Liver (tissue), 9 donors: ENCODE results near the gene USP30. TPM values are rescaled to one million over a fixed set of nuclear protein-coding genes. Genes with fewer than 3 reads are reported as not detected.
A peak's percentile ranks its signal among the peaks of the same experiment; 100 is the strongest.

Experiments
- DNase-seq: peaks from one replicate; pipeline ENCODE4 v3.0.0-alpha.2; 2017; ENCODE audit warnings: low spot score
- H3K27ac ChIP-seq, 2 donors: one replicate each; pipeline ENCODE4 v1.7.0; 2013; ENCODE audit warnings: inconsistent platforms in 2 of 2, low read length in 2 of 2, control low read depth in 1 of 2, low read depth in 1 of 2, mild to moderate bottlenecking in 1 of 2
- H3K27me3 ChIP-seq, 4 donors: one replicate each; pipeline versions ENCODE4 v1.6.1 to v1.7.0; 2013; ENCODE audit warnings: low read length in 3 of 4, inconsistent platforms in 1 of 4, mild to moderate bottlenecking in 1 of 4, moderate library complexity in 1 of 4; ENCODE audit not compliant: control insufficient read depth in 4 of 4, insufficient read depth in 4 of 4
- H3K36me3 ChIP-seq, 4 donors: one replicate each; pipeline versions ENCODE4 v1.6.1 to v1.7.0; 2013; ENCODE audit warnings: low read length in 3 of 4, mild to moderate bottlenecking in 3 of 4, low read depth in 1 of 4, moderate library complexity in 1 of 4; ENCODE audit not compliant: control insufficient read depth in 4 of 4, insufficient read depth in 3 of 4
- H3K4me1 ChIP-seq, 4 donors: one replicate each; pipeline versions ENCODE4 v1.6.1 to v1.7.0; 2013; ENCODE audit warnings: low read length in 3 of 4, mild to moderate bottlenecking in 3 of 4, moderate library complexity in 1 of 4; ENCODE audit not compliant: control insufficient read depth in 4 of 4, insufficient read depth in 4 of 4
- H3K4me3 ChIP-seq, 3 donors: one replicate each; pipeline versions ENCODE4 v1.6.1 to v1.7.0; 2013; ENCODE audit warnings: low read length in 3 of 3, control low read depth in 1 of 3, low read depth in 1 of 3, mild to moderate bottlenecking in 1 of 3
- H3K9ac ChIP-seq, 2 donors: one replicate each; pipeline ENCODE4 v1.7.0; 2013; ENCODE audit warnings: low read length in 2 of 2, mild to moderate bottlenecking in 2 of 2, moderate library complexity in 2 of 2, control low read depth in 1 of 2, low read depth in 1 of 2
- H3K9me3 ChIP-seq, 4 donors: one replicate each; pipeline versions ENCODE4 v1.6.1 to v1.7.0; 2013; ENCODE audit warnings: low read length in 3 of 4; ENCODE audit not compliant: control insufficient read depth in 4 of 4
- EGR1 ChIP-seq, 2 donors: IDR thresholded peaks; 2 replicates each; pipeline ENCODE4 v1.6.1; 2016 to 2018; ENCODE audit warnings: antibody characterized with exemption in 2 of 2, low read depth in 2 of 2
- FOXA2 ChIP-seq: IDR thresholded peaks from 2 replicates; pipeline ENCODE4 v1.6.1; 2016; ENCODE audit warnings: antibody characterized with exemption
- GABPA ChIP-seq, 2 donors: IDR thresholded peaks in 1 of 2; conservative IDR thresholded peaks in 1 of 2; 2 replicates each; pipeline ENCODE4 v1.6.1; 2016; ENCODE audit warnings: antibody characterized with exemption in 2 of 2, mild to moderate bottlenecking in 1 of 2, moderate library complexity in 1 of 2
- HNF4G ChIP-seq: IDR thresholded peaks from 2 replicates; pipeline ENCODE4 v1.6.1; 2016; ENCODE audit warnings: antibody characterized with exemption
- JUND ChIP-seq, 2 donors: IDR thresholded peaks; 2 replicates each; pipeline ENCODE4 v1.6.1; 2016; ENCODE audit warnings: antibody characterized with exemption in 2 of 2
- RAD21 ChIP-seq, 2 donors: IDR thresholded peaks; 2 replicates each; pipeline ENCODE4 v1.6.1; 2016; ENCODE audit warnings: antibody characterized with exemption in 2 of 2, mild to moderate bottlenecking in 2 of 2
- REST ChIP-seq: IDR thresholded peaks from 2 replicates; pipeline ENCODE4 v1.6.1; 2016; ENCODE audit warnings: antibody characterized with exemption, mild to moderate bottlenecking
- RXRA ChIP-seq, 2 donors: IDR thresholded peaks; 2 replicates each; pipeline ENCODE4 v1.6.1; 2017 to 2018; ENCODE audit warnings: antibody characterized with exemption in 2 of 2, mild to moderate bottlenecking in 1 of 2
- SP1 ChIP-seq: IDR thresholded peaks from 2 replicates; pipeline ENCODE4 v1.6.1; 2018; ENCODE audit warnings: antibody characterized with exemption, mild to moderate bottlenecking
- TAF1 ChIP-seq: conservative IDR thresholded peaks from 2 replicates; pipeline ENCODE4 v1.6.1; 2016; ENCODE audit warnings: antibody characterized with exemption, mild to moderate bottlenecking
- YY1 ChIP-seq: IDR thresholded peaks from 2 replicates; pipeline ENCODE4 v1.6.1; 2016; ENCODE audit warnings: antibody characterized with exemption, mild to moderate bottlenecking
- WGBS: extraction: QIAGEN DNeasy Blood & Tissue Kit; methylation state at CpG from one replicate; pipeline ENCODE4 v1.1.7; 2013; 5-methylcytosine and 5-hydroxymethylcytosine counted together
- polyA plus RNA-seq, 2 donors: library from polyadenylated mRNA; stranded (reverse) in 1 of 2; unstranded in 1 of 2; fragments of 200-250 nt in 1 of 2; fragments of >200 nt in 1 of 2; fragmentation: Nextera tagmentation in 1 of 2; extraction: Ambion mirVana in 1 of 2; gene quantifications; one replicate each; pipeline versions ENCODE4 v1.2.1 to v1.2.3, GENCODE V29; 2013 to 2015
- total RNA-seq, 2 donors: library from RNA; depleted of rRNA; stranded (reverse); fragments of >200 nt; gene quantifications; one replicate each; pipeline ENCODE4 v1.2.3, GENCODE V29; 2014
- TF ChIP-seq, protein P1 (sequence below): IDR thresholded peaks from 2 replicates; pipeline ENCODE4 v1.6.1; 2016; ENCODE audit warnings: antibody characterized with exemption
- TF ChIP-seq, protein P2 (sequence below): fragments of 150-350 bp; IDR thresholded peaks from 2 replicates; pipeline ENCODE4 v1.5.1; 2017; ENCODE audit warnings: improper control_type of control experiment, low read depth, low read length; ENCODE audit not compliant: missing input control
- donor health status: healthy.
- donor health status: healthy.
- donor health status: healthy.
- donor health status: healthy.
- donor health status: healthy.

The USP30 gene
- total and polyA plus RNA-seq, 4 donors, result 6.4 to 12.1 (median 9.4) TPM

DNA sequence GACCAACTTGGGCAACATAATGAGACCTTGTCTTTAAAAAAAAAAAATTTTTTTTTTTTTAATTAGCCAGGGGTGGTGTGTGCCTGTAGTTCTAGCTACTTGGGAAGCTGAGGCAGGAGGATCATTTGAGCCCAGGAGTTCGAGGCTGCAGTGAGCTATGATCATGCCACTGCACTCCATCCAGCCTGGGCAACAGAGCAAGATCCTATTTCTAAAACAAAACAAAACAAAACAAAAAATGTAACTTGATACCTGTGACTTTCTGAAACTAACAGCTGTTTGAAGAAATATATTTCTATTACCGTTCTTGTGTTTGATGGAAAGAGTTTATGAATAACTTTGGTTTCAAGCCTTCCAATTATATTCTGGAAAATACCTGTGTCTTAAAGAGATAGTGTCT, 62.3 kb downstream of the USP30 start:
- no peak for DNase-seq
- H3K4me3 ChIP-seq, result peak overlapping the region in 1 of 3 donors; percentile 14
- WGBS, result 43% methylated on average over 2 of the region's 2 CpGs
- TF ChIP-seq REST (no peak), EGR1 (IDR thresholded peaks at IDR 0.05; ENCODE audit: low read depth in 2 of 2) (no peak), GABPA (IDR thresholded peaks at IDR 0.05 in 1 of 2, conservative IDR thresholded peaks at IDR 0.05 in 1 of 2) (no peak), SP1 (no peak), TAF1 (no peak), YY1 (no peak), JUND (IDR thresholded peaks at IDR 0.05) (no peak), RAD21 (IDR thresholded peaks at IDR 0.05) (no peak), HNF4G (no peak)
- TF ChIP-seq, protein P1, sequence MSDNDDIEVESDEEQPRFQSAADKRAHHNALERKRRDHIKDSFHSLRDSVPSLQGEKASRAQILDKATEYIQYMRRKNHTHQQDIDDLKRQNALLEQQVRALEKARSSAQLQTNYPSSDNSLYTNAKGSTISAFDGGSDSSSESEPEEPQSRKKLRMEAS, result no peak
- no peaks in the 10 kb centered on the region for H3K9me3 ChIP-seq
- no peaks in the 10 kb centered on the region for H3K27me3 ChIP-seq
- no peaks in the 10 kb centered on the region for H3K36me3 ChIP-seq
- peak overlapping the region in 1 of 2 donors; percentile 47 for H3K9ac ChIP-seq
- H3K4me1 ChIP-seq, result peaks cover 20 to 83% (median 75%) of the 10 kb centered on the region in 4 donors
- peak overlapping the region; percentile 78 to 85 for H3K27ac ChIP-seq

- no peak for TF ChIP-seq TAF1
- no peak for TF ChIP-seq RXRA (IDR thresholded peaks at IDR 0.05)
- no peak for TF ChIP-seq SP1
- no peak for TF ChIP-seq YY1
- TF ChIP-seq, protein P2, sequence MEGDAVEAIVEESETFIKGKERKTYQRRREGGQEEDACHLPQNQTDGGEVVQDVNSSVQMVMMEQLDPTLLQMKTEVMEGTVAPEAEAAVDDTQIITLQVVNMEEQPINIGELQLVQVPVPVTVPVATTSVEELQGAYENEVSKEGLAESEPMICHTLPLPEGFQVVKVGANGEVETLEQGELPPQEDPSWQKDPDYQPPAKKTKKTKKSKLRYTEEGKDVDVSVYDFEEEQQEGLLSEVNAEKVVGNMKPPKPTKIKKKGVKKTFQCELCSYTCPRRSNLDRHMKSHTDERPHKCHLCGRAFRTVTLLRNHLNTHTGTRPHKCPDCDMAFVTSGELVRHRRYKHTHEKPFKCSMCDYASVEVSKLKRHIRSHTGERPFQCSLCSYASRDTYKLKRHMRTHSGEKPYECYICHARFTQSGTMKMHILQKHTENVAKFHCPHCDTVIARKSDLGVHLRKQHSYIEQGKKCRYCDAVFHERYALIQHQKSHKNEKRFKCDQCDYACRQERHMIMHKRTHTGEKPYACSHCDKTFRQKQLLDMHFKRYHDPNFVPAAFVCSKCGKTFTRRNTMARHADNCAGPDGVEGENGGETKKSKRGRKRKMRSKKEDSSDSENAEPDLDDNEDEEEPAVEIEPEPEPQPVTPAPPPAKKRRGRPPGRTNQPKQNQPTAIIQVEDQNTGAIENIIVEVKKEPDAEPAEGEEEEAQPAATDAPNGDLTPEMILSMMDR, result no peak
- TF ChIP-seq FOXA2, result no peak
- TF ChIP-seq JUND (IDR thresholded peaks at IDR 0.05), result no peak
- Histone ChIP-seq H3K4me3 (peak overlapping the region in 2 of 3 donors; percentile 5 to 14), H3K27ac (peak overlapping the region; percentile 78 to 85)
These were observed 63.0 kb downstream of the USP30 start for GRCh38 chr12:109115404-109115757.

More at GRCh38 chr12:109115404-109115757, 63.0 kb downstream of the USP30 start:
- H3K4me1 ChIP-seq, result peaks cover 15 to 85% (median 72%) of the 10 kb centered on the region in 4 donors
- H3K27me3 ChIP-seq, result no peaks in the 10 kb centered on the region
- H3K36me3 ChIP-seq, result no peaks in the 10 kb centered on the region
- no peak for DNase-seq
- peak overlapping the region in 1 of 2 donors; percentile 47 for H3K9ac ChIP-seq
- no peaks in the 10 kb centered on the region for H3K9me3 ChIP-seq
- 31% methylated on average over 3 of the region's 3 CpGs for WGBS
